ENCODE data around the gene PRSS50.

Gene PRSS50

GRCh38 chr3:46668591-46668990, 49.1 kb downstream of the PRSS50 start:
- H3K4me3 Mint-ChIP-seq, result no peak overlapping the region
- ATAC-seq (ENCODE audit: low read depth) (no peak), DNase-seq (ENCODE audit: low spot score in 2 of 2) (no peak)
- H3K27me3 Mint-ChIP-seq, result peaks cover 9% of the 10 kb centered on the region
- no peaks in the 10 kb centered on the region for H3K9me3 Mint-ChIP-seq
- H3K36me3 Mint-ChIP-seq, result no peaks in the 10 kb centered on the region
- no peaks in the 10 kb centered on the region for H3K4me1 Mint-ChIP-seq
- H3K27ac Mint-ChIP-seq, result no peak overlapping the region

- no peak for DNase-seq (ENCODE audit: low spot score in 2 of 2)
- no peak overlapping the region for H3K4me3 Mint-ChIP-seq
- no peaks in the 10 kb centered on the region for H3K36me3 Mint-ChIP-seq
- no peaks in the 10 kb centered on the region for H3K4me1 Mint-ChIP-seq
- no peak for ATAC-seq (ENCODE audit: low read depth)
- peaks cover 9% of the 10 kb centered on the region for H3K27me3 Mint-ChIP-seq
- no peak overlapping the region for H3K27ac Mint-ChIP-seq
- H3K9me3 Mint-ChIP-seq, result no peaks in the 10 kb centered on the region
These were observed 49.6 kb downstream of the PRSS50 start for GRCh38 chr3:46668116-46668515.

DNA sequence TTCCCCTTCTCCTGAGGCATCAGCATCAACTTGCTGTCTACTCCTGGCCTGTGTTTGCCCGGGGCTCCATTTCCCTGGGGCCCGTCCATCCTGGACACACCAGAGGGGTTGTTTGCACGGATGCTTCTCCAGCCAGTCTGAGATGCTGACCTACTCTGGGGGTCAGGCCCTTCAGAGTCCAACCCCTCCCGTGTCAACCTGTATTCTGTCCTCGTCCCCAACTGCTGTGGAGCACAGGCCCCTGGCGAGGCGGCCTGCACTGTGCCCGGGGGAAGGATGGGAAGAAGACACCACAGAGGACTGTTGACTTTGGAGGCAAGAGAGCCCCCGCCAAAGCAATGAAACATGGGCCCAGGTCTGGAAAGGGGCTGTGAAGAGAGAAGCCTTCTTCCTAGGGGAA, 50.0 kb downstream of the PRSS50 start:
- H3K4me3 Mint-ChIP-seq, result no peak overlapping the region
- H3K36me3 Mint-ChIP-seq, result no peaks in the 10 kb centered on the region
- no peak overlapping the region for H3K27ac Mint-ChIP-seq
- no peaks in the 10 kb centered on the region for H3K9me3 Mint-ChIP-seq
- DNase-seq (ENCODE audit: low spot score in 2 of 2), result no peak
- ATAC-seq (ENCODE audit: low read depth), result no peak
- peaks cover 11% of the 10 kb centered on the region for H3K27me3 Mint-ChIP-seq
- H3K4me1 Mint-ChIP-seq, result no peaks in the 10 kb centered on the region

DNA sequence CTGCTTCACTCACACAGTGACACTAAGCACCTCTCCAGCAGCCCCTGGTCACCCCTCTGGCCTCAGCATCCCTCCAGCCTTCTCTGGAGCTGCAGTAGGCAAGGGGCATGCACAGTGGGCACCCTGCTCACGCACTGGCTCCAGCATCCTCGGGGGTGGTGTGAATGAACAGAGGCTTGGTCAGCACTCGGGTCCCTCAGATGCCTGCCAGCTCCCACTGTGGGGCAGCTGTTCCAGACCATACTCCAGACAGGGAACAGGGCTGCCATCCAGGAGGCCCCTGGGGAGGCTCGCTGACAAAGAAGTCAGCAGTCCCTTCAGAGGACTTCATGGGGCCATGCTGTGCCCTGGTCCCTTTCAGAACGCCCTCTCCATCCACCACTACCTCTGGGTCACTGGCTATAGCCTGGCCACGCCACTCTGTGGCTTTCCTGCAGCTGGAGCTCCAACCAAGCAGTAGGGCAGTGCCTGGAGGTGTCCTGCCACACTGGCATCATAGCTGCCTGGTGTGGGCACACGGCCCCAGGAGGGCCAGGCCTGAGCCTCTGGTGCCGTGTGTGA, 50.5 kb downstream of the PRSS50 start:
- no peaks in the 10 kb centered on the region for H3K36me3 Mint-ChIP-seq
- H3K27ac Mint-ChIP-seq, result no peak overlapping the region
- H3K4me3 Mint-ChIP-seq, result no peak overlapping the region
- H3K27me3 Mint-ChIP-seq, result peaks cover 15% of the 10 kb centered on the region
- no peak for ATAC-seq (ENCODE audit: low read depth)
- H3K9me3 Mint-ChIP-seq, result no peaks in the 10 kb centered on the region
- no peak for DNase-seq (ENCODE audit: low spot score in 2 of 2)
- H3K4me1 Mint-ChIP-seq, result no peaks in the 10 kb centered on the region

- H3K27ac Mint-ChIP-seq, result no peak overlapping the region
These were observed 51.2 kb downstream of the PRSS50 start for GRCh38 chr3:46666453-46666845.

DNA sequence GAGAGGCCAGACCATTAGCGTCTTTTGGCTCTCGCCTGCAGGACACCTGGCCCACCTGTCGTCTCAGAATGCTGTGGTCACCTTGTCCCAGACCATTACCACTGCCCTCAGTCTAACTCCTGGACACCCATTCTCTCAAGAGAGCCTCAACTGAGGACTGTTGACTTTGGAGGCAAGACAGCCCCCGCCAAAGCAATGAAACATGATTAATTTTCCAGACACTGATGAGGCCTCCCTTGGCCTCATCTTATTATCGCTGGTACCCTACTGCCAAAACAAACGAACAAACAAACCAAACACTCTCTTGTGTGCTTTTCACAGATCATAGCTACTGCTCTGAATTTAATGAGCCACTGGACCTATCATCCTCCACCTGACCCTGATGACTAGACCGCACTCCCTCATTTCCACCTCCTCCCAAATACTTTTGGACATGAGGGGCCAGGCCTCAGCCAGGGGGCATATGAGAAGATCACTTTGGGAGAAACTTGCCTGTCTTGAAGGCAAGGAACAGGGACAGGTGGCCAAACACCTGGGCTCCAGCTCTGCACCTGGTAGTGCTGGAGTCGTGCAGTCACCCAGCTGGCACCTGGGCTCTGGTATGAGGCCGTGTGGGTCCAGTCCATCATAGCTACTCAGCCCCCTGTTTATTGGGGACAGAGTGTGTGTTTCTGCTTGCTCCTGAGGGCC, 51.8 kb downstream of the PRSS50 start:
- no peak overlapping the region for H3K27ac Mint-ChIP-seq
- peaks cover 2% of the 10 kb centered on the region for H3K4me1 Mint-ChIP-seq
- no peak overlapping the region for H3K4me3 Mint-ChIP-seq
- no peak for DNase-seq (ENCODE audit: low spot score in 2 of 2)
- no peaks in the 10 kb centered on the region for H3K36me3 Mint-ChIP-seq
- no peaks in the 10 kb centered on the region for H3K9me3 Mint-ChIP-seq
- ATAC-seq (ENCODE audit: low read depth), result no peak
- peaks cover 18% of the 10 kb centered on the region for H3K27me3 Mint-ChIP-seq

More at GRCh38 chr3:46666453-46666845, 51.2 kb downstream of the PRSS50 start:
- DNase-seq (ENCODE audit: low spot score in 2 of 2) (no peak), ATAC-seq (ENCODE audit: low read depth) (no peak)
- no peaks in the 10 kb centered on the region for H3K4me1 Mint-ChIP-seq
- no peaks in the 10 kb centered on the region for H3K9me3 Mint-ChIP-seq
- peaks cover 18% of the 10 kb centered on the region for H3K27me3 Mint-ChIP-seq
- H3K36me3 Mint-ChIP-seq, result no peaks in the 10 kb centered on the region
- H3K4me3 Mint-ChIP-seq, result no peak overlapping the region

- H3K9me3 Mint-ChIP-seq, result no peaks in the 10 kb centered on the region
- DNase-seq (ENCODE audit: low spot score in 2 of 2), result no peak
- no peak overlapping the region for H3K27ac Mint-ChIP-seq
- peaks cover 6% of the 10 kb centered on the region for H3K4me1 Mint-ChIP-seq
- H3K36me3 Mint-ChIP-seq, result no peaks in the 10 kb centered on the region
- H3K27me3 Mint-ChIP-seq, result peaks cover 18% of the 10 kb centered on the region
- no peak for ATAC-seq (ENCODE audit: low read depth)
- no peak overlapping the region for H3K4me3 Mint-ChIP-seq
These were observed 52.5 kb downstream of the PRSS50 start for GRCh38 chr3:46664971-46665762.

DNA sequence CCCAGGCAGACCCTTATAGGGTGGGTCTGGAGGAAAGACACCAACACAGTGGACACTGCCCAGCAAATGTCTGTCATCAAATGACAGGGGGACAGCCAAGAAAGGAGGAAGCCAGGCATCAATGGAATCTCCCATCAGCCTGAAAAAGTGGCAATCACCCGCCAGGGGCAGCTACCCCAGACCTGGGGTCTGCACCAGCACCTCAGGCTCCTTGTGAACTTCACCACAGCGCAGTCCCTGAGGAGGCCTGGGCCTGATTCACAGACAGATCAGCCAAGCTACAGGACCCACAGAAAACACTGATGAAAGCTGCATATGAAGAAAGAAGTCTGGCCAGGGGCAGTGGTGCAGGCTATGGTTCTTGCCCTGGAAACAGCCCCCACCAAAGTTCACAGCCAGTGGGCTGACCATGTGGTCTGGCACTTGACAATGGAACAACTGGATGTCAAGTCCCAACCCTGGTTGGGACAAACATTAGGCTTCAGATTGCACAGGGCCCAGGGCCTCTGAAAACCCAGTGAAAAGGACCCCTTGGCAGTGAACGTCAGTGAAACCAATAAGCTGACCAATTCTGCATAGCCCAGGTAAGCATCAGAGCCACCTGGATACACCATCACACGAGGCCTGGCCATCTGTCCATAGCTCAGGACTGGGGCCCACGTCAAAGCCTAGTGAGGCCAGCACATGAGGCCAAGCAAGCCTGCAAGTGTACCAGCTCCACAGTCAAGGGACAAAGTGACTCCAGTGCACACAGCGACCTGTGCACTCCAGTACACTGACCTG, 53.3 kb downstream of the PRSS50 start:
- ATAC-seq (ENCODE audit: low read depth) (no peak), DNase-seq (ENCODE audit: low spot score in 2 of 2) (no peak)
- peaks cover 18% of the 10 kb centered on the region for H3K27me3 Mint-ChIP-seq
- H3K9me3 Mint-ChIP-seq, result no peaks in the 10 kb centered on the region
- no peak overlapping the region for H3K27ac Mint-ChIP-seq
- peaks cover 6% of the 10 kb centered on the region for H3K4me1 Mint-ChIP-seq
- no peaks in the 10 kb centered on the region for H3K36me3 Mint-ChIP-seq
- no peak overlapping the region for H3K4me3 Mint-ChIP-seq

GRCh38 chr3:46663591-46664135, 54.0 kb downstream of the PRSS50 start:
- ATAC-seq (ENCODE audit: low read depth) (no peak), DNase-seq (ENCODE audit: low spot score in 2 of 2) (no peak)
- peaks cover 6% of the 10 kb centered on the region for H3K4me1 Mint-ChIP-seq
- H3K27ac Mint-ChIP-seq, result no peak overlapping the region
- no peaks in the 10 kb centered on the region for H3K9me3 Mint-ChIP-seq
- H3K4me3 Mint-ChIP-seq, result no peak overlapping the region
- no peaks in the 10 kb centered on the region for H3K36me3 Mint-ChIP-seq
- peaks cover 18% of the 10 kb centered on the region for H3K27me3 Mint-ChIP-seq

DNA sequence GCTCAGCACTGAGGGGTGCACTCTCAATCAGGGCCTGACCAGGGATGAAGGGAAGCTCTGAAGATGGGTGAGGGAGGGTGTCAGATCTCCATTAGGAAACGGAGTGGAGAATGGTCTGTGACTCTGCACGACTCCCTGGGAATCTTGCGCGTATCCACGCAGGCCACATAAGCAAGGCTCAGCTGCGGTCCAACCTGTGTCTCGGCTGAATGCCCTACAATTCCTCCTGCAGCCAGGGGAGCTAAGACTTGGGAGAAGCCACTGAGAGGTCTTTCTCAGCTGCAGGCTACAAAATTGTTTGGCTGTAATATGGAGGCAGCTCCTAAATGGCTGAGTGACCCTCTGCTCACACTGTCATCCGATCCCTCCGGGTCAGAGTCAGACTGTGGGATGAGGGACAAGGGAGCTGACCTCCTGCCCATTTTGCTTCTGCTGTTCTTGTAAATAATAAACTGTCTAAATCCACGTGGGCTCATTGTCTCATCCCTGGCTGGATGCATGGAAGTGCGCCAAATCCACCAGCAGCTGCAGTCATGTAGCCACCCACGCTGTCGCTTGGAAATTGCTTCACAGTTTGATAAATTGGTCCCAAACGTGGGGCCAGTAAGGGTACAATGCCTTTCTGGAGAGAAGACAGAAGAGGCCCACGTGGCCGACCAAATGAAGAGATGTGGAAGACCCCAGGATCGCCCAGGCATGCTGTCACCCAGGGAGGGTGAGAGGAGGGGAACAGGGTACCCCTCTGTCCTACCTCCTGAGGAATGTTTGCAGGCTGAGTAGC, 54.7 kb downstream of the PRSS50 start:
- Mint-ChIP-seq H3K4me3 (no peak overlapping the region), H3K9me3 (no peaks in the 10 kb centered on the region), H3K27ac (no peak overlapping the region), H3K27me3 (peaks cover 18% of the 10 kb centered on the region), H3K36me3 (no peaks in the 10 kb centered on the region), H3K4me1 (peaks cover 6% of the 10 kb centered on the region)
- DNase-seq (ENCODE audit: low spot score in 2 of 2) (no peak), ATAC-seq (ENCODE audit: low read depth) (no peak)
